PC-9 (cell line): ENCODE measurements around the gene RAB11FIP4. TPM values are rescaled to one million over a fixed set of nuclear protein-coding genes. Genes with fewer than 3 reads are reported as not detected.

Source experiments
- BruUV-seq: library from RNA; stranded (reverse); fragments of 400-500 nt; replicated peaks from 2 replicates; lab custom pipeline; 2021; lab: Mats Ljungman, UMichigan
- CTCF ChIA-PET: fragments of 300-600 bp; sonication (Branson Sonifier 250); formaldehyde crosslinking; loops from one replicate; lab custom pipeline; 2022; ENCODE audit warnings: antibody characterized with exemption; lab: Charles Lee
- POLR2A ChIA-PET: fragments of 300-600 bp; sonication (Branson Sonifier 250); formaldehyde crosslinking; loops from one replicate; lab custom pipeline; 2022; ENCODE audit warnings: antibody characterized with exemption; ENCODE audit not compliant: unreplicated experiment; lab: Charles Lee
- DNase-seq, 2 experiments: peaks; one replicate each; pipeline versions ENCODE4 v3.0.0 to v3.0.0-alpha.2; 2015 to 2022; ENCODE audit warnings: mixed read lengths in 1 of 2
- H2AFZ ChIP-seq: fragments of 200-600 bp; sonication (generic); 2 replicates; pipeline ENCODE4 v1.8.1; 2017; ENCODE audit warnings: antibody characterized with exemption
- H3F3A ChIP-seq: fragments of 200-600 bp; sonication (generic); 2 replicates; pipeline ENCODE4 v1.8.1; 2017; ENCODE audit warnings: antibody characterized with exemption, mild to moderate bottlenecking, low read depth; ENCODE audit not compliant: insufficient read depth
- H3K27ac ChIP-seq: fragments of 200-600 bp; sonication (generic); 2 replicates; pipeline ENCODE4 v1.6.1; 2016; ENCODE audit warnings: mixed run types
- H3K27me3 ChIP-seq: fragments of 200-600 bp; sonication (generic); 2 replicates; pipeline ENCODE4 v1.6.1; 2016; ENCODE audit warnings: low read depth, mixed run types; ENCODE audit not compliant: insufficient read depth
- H3K36me3 ChIP-seq: fragments of 200-600 bp; sonication (generic); 2 replicates; pipeline ENCODE4 v1.6.1; 2016; ENCODE audit warnings: low read depth, mixed run types
- H3K4me1 ChIP-seq: fragments of 200-600 bp; sonication (generic); replicated peaks from 2 replicates; pipeline ENCODE4 v1.6.1; 2016; ENCODE audit warnings: mixed run types; ENCODE audit not compliant: insufficient read depth
- H3K4me2 ChIP-seq: fragments of 200-600 bp; sonication (generic); 2 replicates; pipeline ENCODE4 v1.6.1; 2017; ENCODE audit warnings: mixed run types
- H3K4me3 ChIP-seq: fragments of 200-600 bp; sonication (generic); 2 replicates; pipeline ENCODE4 v1.6.1; 2016; ENCODE audit warnings: mixed run types
- H3K79me2 ChIP-seq: fragments of 200-600 bp; sonication (generic); 2 replicates; pipeline ENCODE4 v1.6.1; 2017; ENCODE audit warnings: low read depth, mixed run types
- H3K9me2 ChIP-seq: fragments of 200-600 bp; sonication (generic); 2 replicates; pipeline ENCODE4 v1.8.1; 2017; ENCODE audit warnings: mild to moderate bottlenecking; ENCODE audit not compliant: insufficient read depth
- H3K9me3 ChIP-seq: fragments of 200-600 bp; sonication (generic); 2 replicates; pipeline ENCODE4 v1.8.1; 2016; ENCODE audit warnings: low read depth; ENCODE audit not compliant: insufficient read depth
- H4K20me1 ChIP-seq: fragments of 200-600 bp; sonication (generic); 2 replicates; pipeline ENCODE4 v1.8.1; 2017; ENCODE audit not compliant: insufficient read depth
- EZH2 ChIP-seq: fragments of 200-600 bp; sonication (generic); IDR thresholded peaks from 2 replicates; pipeline ENCODE4 v1.8.0; 2017; ENCODE audit warnings: antibody characterized with exemption, low read depth
- intact Hi-C: fragments of 100-400 bp; cut with micrococcal nuclease; formaldehyde crosslinking; loops from one replicate; pipeline ENCODE4 v1.10.0; 2022; ENCODE audit not compliant: unreplicated experiment
- total RNA-seq: library from RNA; stranded (reverse); gene quantifications from 2 replicates; pipeline ENCODE4 v1.2.3, GENCODE V29; 2021
- TF ChIP-seq, protein P1 (sequence below): fragments of 200-600 bp; sonication (generic); conservative IDR thresholded peaks from 2 replicates; pipeline ENCODE4 v1.6.1; 2017; ENCODE audit warnings: mixed run types, antibody characterized with exemption, mild to moderate bottlenecking, moderate library complexity

The RAB11FIP4 gene
- total RNA-seq, 1 experiment from 2014 or later: 22.9 TPM

DNA sequence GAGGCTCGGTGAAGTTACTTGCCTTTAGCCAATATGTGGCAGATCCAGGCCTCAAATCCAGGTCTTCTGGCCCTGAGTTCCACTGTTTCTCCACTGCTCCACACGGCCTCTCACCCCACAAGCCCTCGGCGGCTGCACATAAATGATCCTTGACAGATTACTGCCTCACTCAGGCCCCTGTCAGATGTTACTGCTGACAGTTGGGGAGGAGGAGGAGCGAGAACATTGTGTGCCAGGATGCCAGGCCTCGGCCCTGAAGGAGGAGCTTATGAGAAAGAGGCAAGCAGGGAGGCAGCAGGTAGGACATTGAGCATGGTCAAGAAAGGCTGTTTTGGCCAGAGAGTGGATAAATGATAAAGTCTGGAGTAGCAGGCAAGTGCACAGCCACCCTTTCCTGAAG lies 88.6 kb downstream of the RAB11FIP4 start:
- CTCF ChIA-PET: interaction anchor here (0.7 kb wide), 1 partner anchor 11 kb away, joined by 20 read pairs; no protein-coding TSS in a partner anchor
- Histone ChIP-seq H4K20me1 (no peaks in the 10 kb centered on the region), H3K36me3 (no peaks in the 10 kb centered on the region), H3F3A (peaks cover 19% of the 10 kb centered on the region), H3K9me2 (no peaks in the 10 kb centered on the region), H3K4me3 (no peak overlapping the region), H2AFZ (no peak overlapping the region), H3K4me1 (peaks cover 28% of the 10 kb centered on the region), H3K27me3 (no peaks in the 10 kb centered on the region), H3K4me2 (no peak overlapping the region), H3K79me2 (no peaks in the 10 kb centered on the region), H3K9me3 (no peaks in the 10 kb centered on the region), H3K27ac (no peak overlapping the region)
- TF ChIP-seq, protein P1, sequence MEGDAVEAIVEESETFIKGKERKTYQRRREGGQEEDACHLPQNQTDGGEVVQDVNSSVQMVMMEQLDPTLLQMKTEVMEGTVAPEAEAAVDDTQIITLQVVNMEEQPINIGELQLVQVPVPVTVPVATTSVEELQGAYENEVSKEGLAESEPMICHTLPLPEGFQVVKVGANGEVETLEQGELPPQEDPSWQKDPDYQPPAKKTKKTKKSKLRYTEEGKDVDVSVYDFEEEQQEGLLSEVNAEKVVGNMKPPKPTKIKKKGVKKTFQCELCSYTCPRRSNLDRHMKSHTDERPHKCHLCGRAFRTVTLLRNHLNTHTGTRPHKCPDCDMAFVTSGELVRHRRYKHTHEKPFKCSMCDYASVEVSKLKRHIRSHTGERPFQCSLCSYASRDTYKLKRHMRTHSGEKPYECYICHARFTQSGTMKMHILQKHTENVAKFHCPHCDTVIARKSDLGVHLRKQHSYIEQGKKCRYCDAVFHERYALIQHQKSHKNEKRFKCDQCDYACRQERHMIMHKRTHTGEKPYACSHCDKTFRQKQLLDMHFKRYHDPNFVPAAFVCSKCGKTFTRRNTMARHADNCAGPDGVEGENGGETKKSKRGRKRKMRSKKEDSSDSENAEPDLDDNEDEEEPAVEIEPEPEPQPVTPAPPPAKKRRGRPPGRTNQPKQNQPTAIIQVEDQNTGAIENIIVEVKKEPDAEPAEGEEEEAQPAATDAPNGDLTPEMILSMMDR: no peak
- TF ChIP-seq EZH2: no peak
- intact Hi-C loops: loop anchor here (10.0 kb wide), 1 partner anchor 45 kb away; no protein-coding TSS in a partner anchor
- no TSS peak for BruUV-seq
- DNase-seq: no peak
- POLR2A ChIA-PET: no interaction called here

DNA sequence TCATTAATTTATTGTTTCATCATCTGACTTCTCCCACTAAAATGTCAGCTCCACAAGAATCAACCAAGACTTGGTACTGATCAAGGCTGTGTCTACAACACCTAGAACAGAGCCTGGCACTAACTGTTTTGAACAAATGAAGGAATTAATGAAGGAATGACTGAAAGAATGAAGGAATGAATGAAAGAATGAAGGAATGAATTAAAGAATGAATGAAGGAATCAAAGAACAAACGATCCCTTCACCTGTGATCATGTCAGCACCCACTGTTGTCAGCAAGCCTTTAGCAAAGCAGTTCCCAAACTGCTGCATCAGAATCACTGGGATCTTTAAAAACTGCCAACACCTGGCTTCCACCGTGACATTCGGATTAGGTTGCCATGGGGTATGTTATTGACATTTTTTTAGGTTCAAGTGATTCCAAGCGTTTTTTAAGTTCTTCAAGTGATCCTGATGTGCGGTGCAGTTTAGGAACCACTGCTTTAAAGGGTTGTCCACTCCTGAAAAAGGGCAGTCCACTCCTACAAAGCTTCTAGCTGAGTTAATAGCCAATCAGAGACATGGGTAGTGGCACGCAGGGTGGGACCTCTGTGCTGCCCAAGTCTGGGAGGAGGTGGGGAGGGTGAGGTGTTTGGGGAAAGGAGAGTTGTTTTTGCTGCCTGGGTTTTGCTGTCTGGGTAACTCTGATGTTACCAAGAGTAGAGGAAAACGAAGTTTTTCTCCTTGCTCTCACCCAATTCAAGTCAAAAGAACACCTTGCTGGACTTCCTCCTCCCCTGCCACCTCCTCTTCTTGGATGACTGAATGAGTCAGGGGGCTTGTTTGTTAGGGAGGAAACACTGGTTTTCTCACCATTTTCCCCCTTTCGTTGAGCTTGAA lies 89.7 kb downstream of the RAB11FIP4 start:
- no peaks in the 10 kb centered on the region for H4K20me1 ChIP-seq
- no peaks in the 10 kb centered on the region for H3K9me3 ChIP-seq
- no peaks in the 10 kb centered on the region for H3K27me3 ChIP-seq
- DNase-seq: no peak
- intact Hi-C loops: loop anchor here (10.0 kb wide), 1 partner anchor 46 kb away; no protein-coding TSS in a partner anchor
- no peaks in the 10 kb centered on the region for H3K79me2 ChIP-seq
- no peak overlapping the region for H3K27ac ChIP-seq
- no peak overlapping the region for H3K4me3 ChIP-seq
- H3K4me1 ChIP-seq: peaks cover 28% of the 10 kb centered on the region
- POLR2A ChIA-PET: no interaction called here
- no peak overlapping the region for H2AFZ ChIP-seq
- no TSS peak for BruUV-seq
- no peak for TF ChIP-seq EZH2
- TF ChIP-seq, protein P1: no peak
- CTCF ChIA-PET: no interaction called here
- no peaks in the 10 kb centered on the region for H3K36me3 ChIP-seq
- H3K9me2 ChIP-seq: no peaks in the 10 kb centered on the region
- peak overlapping the region; percentile 27 for H3K4me2 ChIP-seq
- peaks cover 19% of the 10 kb centered on the region for H3F3A ChIP-seq

DNA sequence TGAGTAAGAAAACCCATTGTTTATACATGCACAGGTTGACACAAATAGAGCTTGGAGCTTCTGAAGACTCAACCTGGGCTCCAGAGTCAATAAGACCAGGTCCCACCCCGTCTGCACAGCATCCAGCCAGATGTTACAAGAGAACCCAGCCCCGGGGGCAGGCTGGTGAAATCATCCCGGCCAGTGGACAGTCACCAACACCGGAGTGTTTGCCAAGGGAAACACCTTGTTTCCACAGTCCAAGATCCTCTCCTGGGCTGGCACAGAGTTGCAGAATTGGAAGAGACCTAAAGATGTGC lies 90.3 kb downstream of the RAB11FIP4 start:
- Histone ChIP-seq H4K20me1 (no peaks in the 10 kb centered on the region), H3K27me3 (no peaks in the 10 kb centered on the region), H2AFZ (no peak overlapping the region), H3K4me1 (peaks cover 28% of the 10 kb centered on the region), H3F3A (peaks cover 19% of the 10 kb centered on the region), H3K36me3 (no peaks in the 10 kb centered on the region), H3K9me3 (no peaks in the 10 kb centered on the region), H3K4me3 (no peak overlapping the region), H3K79me2 (no peaks in the 10 kb centered on the region), H3K27ac (no peak overlapping the region), H3K4me2 (peak overlapping the region; percentile 27), H3K9me2 (no peaks in the 10 kb centered on the region)
- TF ChIP-seq EZH2: no peak
- TF ChIP-seq, protein P1: no peak
- POLR2A ChIA-PET: no interaction called here
- BruUV-seq: no TSS peak
- CTCF ChIA-PET: no interaction called here
- peak in 1 of 2 experiments; percentile 54 for DNase-seq
- intact Hi-C loops: loop anchor here (10.0 kb wide), 1 partner anchor 47 kb away; no protein-coding TSS in a partner anchor
